ENCODE results near the gene ADNP.
"Not testable (repeated sequence)": the region's sequence is repeated elsewhere in the genome, so short reads cannot be mapped to it uniquely, and the experiment has no call there.

ADNP gene

DNA sequence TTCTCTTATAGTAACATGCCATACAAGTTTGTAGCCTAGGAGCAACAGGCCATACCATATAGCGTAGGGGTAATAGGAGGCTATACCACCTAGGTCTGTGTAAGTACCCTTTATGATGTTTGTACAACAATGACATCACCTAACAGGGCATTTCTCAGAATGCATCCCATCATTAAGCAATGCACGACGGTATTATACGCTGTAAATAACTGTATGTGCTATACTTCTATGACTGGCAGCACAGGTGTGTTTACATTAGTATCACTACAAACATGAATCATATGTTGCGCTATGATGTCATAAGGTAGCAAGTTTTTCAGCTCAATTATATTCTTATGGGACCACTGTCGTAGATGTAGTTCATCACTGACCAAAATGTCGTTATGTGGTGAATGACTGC lies 31.0 kb downstream of the ADNP start:
- ATAC-seq = no peak
- no peak for DNase-seq

- no peak for ATAC-seq
- no peak for DNase-seq
Measured at GRCh38 chr20:50898475-50898874, 32.8 kb downstream of the ADNP start.

DNA sequence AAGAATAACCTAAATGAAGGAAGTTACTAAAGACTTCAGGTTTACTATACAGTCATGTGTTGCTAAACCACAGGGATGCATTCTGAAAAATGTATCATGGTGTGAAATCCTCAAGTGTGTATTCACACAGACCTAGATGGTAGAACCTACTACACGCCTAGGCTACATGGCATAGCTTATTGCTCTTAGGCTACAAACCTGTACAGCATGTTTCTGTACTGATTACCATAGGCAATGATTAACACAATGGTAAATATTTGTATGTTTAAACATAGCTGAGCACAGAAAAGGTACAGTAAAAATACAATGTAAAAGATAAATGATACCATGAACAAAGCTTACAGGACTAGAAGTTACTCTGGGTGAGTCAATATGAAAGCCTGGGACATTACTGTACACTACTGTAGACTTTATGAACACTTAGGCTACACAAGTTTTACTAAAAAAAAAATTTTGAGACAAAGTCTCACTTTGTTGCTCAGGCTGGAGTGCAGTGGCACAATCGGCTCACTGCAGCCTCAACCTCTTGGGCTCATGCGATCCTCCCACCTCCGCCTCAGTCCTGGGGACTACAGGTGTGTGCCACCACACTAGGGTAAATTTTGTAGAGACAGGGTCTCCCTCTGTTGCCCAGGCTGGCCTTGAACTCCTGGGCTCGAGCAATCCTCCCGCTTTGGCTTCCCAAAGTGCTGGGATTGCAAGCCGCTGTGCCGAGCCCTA lies 36.0 kb downstream of the ADNP start:
- no peak for ATAC-seq
- DNase-seq = no peak

DNA sequence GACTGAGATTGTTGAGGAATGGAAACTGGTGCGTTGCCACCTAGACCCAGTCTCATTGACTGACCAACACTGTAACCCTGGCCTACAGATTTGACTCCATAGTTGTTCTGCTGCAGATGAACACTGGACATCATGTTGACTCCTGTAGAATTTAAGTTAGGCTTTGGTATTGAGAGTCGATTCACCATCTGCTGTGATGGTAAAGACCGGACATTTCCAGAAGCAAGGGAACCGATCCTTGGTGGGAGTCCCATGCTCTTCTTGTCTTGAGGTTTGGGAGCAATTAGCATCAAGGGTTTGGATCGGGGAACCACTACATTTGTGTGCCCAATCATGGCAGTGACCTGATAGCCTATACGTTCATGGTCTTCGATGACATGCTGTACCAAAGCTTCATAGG lies 37.6 kb downstream of the ADNP start:
- DNase-seq = no peak
- ATAC-seq = no peak

GRCh38 chr20:50892394-50892793 lies 38.8 kb downstream of the ADNP start:
- peak; percentile 53 for ATAC-seq

GRCh38 chr20:50891138-50891537 lies 40.1 kb downstream of the ADNP start:
- DNase-seq (no peak), ATAC-seq (no peak)

More at GRCh38 chr20:50892394-50892793, 38.8 kb downstream of the ADNP start:
- no peak for DNase-seq

GRCh38 chr20:50887576-50887975 lies 43.7 kb downstream of the ADNP start:
- no peak for ATAC-seq
- DNase-seq = no peak

- no peak for ATAC-seq
- DNase-seq = no peak
Measured at GRCh38 chr20:50886184-50886790, 45.0 kb downstream of the ADNP start.

GRCh38 chr20:50885781-50886180 lies 45.5 kb downstream of the ADNP start:
- DNase-seq = no peak
- ATAC-seq = no peak

- no peak for ATAC-seq
- DNase-seq = no peak
Measured at GRCh38 chr20:50885068-50885467, 46.2 kb downstream of the ADNP start.

DNA sequence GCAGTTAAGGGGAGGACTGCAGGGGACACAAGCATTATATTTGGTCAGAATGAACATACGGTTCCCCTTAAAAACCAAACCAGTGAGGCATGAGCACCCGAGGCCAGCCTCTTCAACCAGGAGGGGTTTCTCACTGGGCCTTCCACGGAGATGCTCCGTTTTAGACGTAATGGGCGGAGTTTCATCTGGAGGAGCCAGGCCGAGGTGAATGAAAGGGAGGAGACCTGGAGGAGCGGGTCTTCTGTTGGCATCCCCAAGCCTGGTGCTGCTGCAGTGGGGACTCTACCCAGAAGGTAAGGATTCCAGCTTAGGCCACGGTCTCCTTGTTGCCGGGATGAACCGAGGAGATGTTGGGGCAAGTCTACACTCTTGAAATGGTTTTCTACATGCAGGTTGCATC lies 47.4 kb downstream of the ADNP start:
- DNase-seq = no peak
- ATAC-seq = no peak

- not testable (repeated sequence) for DNase-seq, ATAC-seq
Measured at GRCh38 chr20:50881759-50882424, 49.3 kb downstream of the ADNP start.

GRCh38 chr20:50879649-50880550 lies 51.3 kb downstream of the ADNP start:
- ATAC-seq (no peak), DNase-seq (no peak)

GRCh38 chr20:50877232-50877743 lies 53.9 kb downstream of the ADNP start:
- ATAC-seq = no peak
- DNase-seq = no peak

DNA sequence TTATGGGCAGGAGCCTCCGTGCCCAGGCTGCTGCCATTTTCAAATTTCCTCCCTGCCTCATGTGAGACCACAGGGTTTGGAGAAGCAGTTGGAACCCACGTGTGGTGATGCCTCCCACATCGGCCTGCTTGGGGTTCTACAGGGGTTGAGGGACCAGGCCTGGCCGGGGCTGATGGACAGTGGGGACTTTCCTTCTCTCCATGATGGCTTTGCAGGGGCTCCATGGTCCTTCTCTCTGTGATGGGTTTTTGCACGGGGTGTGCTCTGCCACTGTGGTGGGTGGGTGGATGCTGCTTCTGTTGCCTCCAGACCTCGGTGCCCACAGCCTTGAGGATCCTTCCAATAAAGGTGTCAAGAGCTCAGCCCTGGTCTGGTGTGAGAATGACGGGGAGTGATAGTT lies 54.4 kb downstream of the ADNP start:
- DNase-seq (no peak), ATAC-seq (no peak)

DNA sequence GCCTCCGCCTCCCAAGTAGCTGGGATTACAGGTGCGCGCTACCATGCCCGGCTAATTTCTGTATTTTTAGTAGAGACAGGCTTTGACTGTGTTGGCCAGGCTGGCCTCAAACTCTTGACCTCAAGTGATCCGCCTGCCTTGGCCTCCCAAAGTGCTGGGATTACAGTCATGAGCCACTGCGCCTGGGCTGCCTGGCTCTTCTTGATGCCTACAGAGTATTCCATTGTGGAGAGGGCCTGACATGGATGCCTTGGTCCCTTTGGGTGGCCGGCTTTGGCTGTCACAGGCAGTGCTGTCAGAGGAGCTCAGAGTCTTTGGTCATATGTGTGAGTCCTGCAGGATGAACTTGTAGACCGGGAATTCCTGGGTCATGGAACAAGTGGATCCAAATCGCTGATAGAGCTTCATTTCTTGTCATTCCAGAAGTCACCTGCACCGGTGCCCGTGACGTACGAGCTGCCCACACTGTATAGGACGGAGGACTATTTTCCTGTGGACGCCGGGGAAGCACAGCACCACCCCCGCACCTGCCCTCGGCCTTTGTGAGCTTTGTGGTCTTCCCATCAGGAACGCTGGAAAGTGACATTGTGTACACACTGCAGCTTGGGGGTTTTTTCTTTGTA lies 55.1 kb downstream of the ADNP start:
- ATAC-seq (no peak), DNase-seq (no peak)

DNA sequence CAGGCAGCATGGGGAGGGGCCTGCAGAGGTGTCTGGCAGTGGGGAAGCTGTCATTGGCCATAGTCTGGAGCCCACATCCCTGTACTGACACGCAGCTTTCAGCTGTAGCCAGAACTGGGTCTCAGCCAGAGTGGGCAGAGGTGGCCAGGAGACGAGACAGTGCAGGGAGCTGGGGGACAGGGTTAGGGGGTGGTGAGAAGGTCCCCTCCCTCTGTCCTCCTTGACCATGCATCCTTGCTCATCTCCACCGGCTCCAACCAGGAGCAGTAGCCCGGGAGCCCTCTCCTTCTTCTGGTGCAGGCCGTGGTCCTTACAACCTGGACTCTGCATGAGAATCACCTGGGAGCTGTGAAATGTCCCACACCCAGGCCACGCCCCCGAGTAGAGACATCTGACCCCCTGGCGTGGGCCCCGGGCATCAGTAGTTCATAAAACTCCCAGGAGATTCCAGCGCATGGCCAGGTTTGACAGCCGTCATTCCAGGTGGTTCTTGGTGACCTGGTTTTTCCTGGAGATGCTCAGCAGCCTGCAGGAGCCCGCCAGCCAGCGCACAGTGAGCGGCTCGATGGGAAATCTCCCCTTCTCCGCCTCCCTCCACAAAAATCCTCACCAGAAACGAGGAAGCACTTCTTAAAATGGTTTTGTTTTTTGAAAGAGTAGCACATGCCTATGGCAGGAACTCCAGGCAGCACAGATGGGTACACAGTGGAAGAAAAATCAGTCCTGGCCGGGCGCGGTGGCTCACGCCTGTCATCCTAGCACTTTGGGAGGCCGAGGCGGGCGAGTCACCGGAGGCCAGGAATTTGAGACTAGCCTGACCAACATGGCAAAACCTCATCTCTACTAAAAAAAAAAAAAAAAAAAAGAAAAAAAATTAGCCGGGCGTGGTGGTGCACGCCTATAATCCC lies 56.2 kb downstream of the ADNP start:
- ATAC-seq (no peak), DNase-seq (no peak)

DNA sequence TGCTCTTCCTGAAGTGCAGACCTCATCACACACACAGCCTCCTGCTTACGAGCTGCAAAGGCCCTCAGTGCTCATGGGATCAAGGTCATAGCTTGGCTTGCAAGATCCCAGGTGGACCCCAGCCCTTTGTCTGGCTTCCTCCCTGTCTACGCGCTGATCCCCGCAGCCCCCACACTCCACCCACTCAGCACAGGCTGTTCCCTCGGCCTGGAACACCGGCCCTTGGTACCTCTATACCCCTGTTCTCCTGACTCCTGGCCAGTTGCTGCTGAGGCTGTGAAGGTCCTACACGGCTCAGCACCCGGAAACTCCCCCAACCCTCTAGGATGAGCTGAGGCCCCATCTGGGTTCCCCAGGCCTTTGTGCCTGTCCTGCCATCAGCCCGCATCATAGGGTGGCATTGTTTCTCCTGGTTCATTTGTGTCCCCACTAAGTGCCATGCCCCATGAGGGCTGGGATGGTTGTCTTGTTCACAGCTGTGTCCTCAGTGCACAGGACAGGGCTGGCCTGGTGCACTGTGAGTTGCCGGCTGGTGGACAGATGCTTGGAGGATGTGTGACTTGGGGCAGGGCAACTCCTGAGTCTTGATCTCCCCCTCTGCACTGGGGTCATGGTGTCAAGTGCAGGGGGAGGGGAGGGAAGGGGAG lies 57.0 kb downstream of the ADNP start:
- ATAC-seq = no peak
- DNase-seq = no peak

- no peak for ATAC-seq
Measured at GRCh38 chr20:50873585-50873984, 57.7 kb downstream of the ADNP start.

More at GRCh38 chr20:50873585-50873984, 57.7 kb downstream of the ADNP start:
- no peak for DNase-seq

All from stimulated activated naive CD8-positive, alpha-beta T cell treated with anti-CD3 and anti-CD28 coated beads, Interleukin-15, Interleukin-2, amounts not matched to agents 100 U/mL and 50 U/mL, for 24 hours (primary cell).